GM18505 (cell line): ENCODE measurements around the gene PDHB.

Experiments used
- ATAC-seq: cut with Tn5 transposase; IDR thresholded peaks from one replicate; pipeline ENCODE4 v1.9.1; 2021; ENCODE audit not compliant: unreplicated experiment
- POLR2A ChIP-seq: IDR thresholded peaks from 4 replicates; pipeline ENCODE4 v1.6.1; 2011; ENCODE audit warnings: borderline replicate concordance; ENCODE audit not compliant: insufficient read depth, insufficient read length; ENCODE audit errors: extremely low read depth

The PDHB gene

GRCh38 chr3:58433400-58434167 is at the start of gene PDHB:
Gene PDHB, minus strand, starts transcription at chr3:58433832. Its CDS starts 23 bp downstream, at chr3:58433809.
- peak; percentile 94 for TF ChIP-seq POLR2A
- ATAC-seq = peak; percentile 94

- ATAC-seq = no peak
- no peak for TF ChIP-seq POLR2A
Measured at GRCh38 chr3:58482917-58483636, 49.4 kb upstream of the PDHB start.

GRCh38 chr3:58480309-58480708 is 46.7 kb upstream of the PDHB start:
- ATAC-seq = no peak
- TF ChIP-seq POLR2A = no peak

- TF ChIP-seq POLR2A = no peak
- no peak for ATAC-seq
Measured at GRCh38 chr3:58478781-58479180, 45.1 kb upstream of the PDHB start.

GRCh38 chr3:58474967-58475578 is 41.4 kb upstream of the PDHB start:
- no peak for TF ChIP-seq POLR2A

GRCh38 chr3:58474348-58474911 is 40.8 kb upstream of the PDHB start:
- no peak for TF ChIP-seq POLR2A

More at GRCh38 chr3:58474967-58475578, 41.4 kb upstream of the PDHB start:
- ATAC-seq = no peak

GRCh38 chr3:58473275-58473674 is 39.6 kb upstream of the PDHB start:
- no peak for TF ChIP-seq POLR2A
- no peak for ATAC-seq

More at GRCh38 chr3:58474348-58474911, 40.8 kb upstream of the PDHB start:
- no peak for ATAC-seq

- no peak for ATAC-seq
- no peak for TF ChIP-seq POLR2A
Measured at GRCh38 chr3:58471025-58471887, 37.6 kb upstream of the PDHB start.

GRCh38 chr3:58470363-58471024 is 36.9 kb upstream of the PDHB start:
- no peak for ATAC-seq
- no peak for TF ChIP-seq POLR2A

- ATAC-seq = no peak
- TF ChIP-seq POLR2A = no peak
Measured at GRCh38 chr3:58469096-58469495, 35.5 kb upstream of the PDHB start.

GRCh38 chr3:58466899-58467563 is 33.4 kb upstream of the PDHB start:
- TF ChIP-seq POLR2A = no peak
- no peak for ATAC-seq
